ENCODE measurements around the gene CD81.

The CD81 gene

GRCh38 chr11:2375964-2376551 lies 1.1 kb upstream of the CD81 start:
- ATAC-seq = no peak
- TF ChIP-seq RARB (CRISPR knock-in tag; IDR thresholded peaks at IDR 0.05) (no peak), ZFP3 (CRISPR knock-in tag; IDR thresholded peaks at IDR 0.05) (no peak), ISL1 (CRISPR knock-in tag; IDR thresholded peaks at IDR 0.05) (no peak), CREB5 (CRISPR knock-in tag; IDR thresholded peaks at IDR 0.05; ENCODE audit: low read depth) (no peak), TSHZ2 (CRISPR knock-in tag; IDR thresholded peaks at IDR 0.05) (no peak), ZNF70 (CRISPR knock-in tag; IDR thresholded peaks at IDR 0.05) (no peak), TCF4 (CRISPR knock-in tag; IDR thresholded peaks at IDR 0.05; ENCODE audit: borderline replicate concordance) (no peak)

- ATAC-seq = peak; percentile 79
- TF ChIP-seq CSRNP3 (CRISPR knock-in tag; IDR thresholded peaks at IDR 0.05) (no peak), ISL1 (CRISPR knock-in tag; IDR thresholded peaks at IDR 0.05) (no peak), CSDC2 (CRISPR knock-in tag; IDR thresholded peaks at IDR 0.05) (no peak), ZFP30 (CRISPR knock-in tag; IDR thresholded peaks at IDR 0.05) (no peak), ZNF565 (CRISPR knock-in tag; conservative IDR thresholded peaks at IDR 0.05; ENCODE audit: low read depth) (no peak), GLIS3 (CRISPR knock-in tag; IDR thresholded peaks at IDR 0.05) (no peak), OSR1 (CRISPR knock-in tag; IDR thresholded peaks at IDR 0.05) (no peak), ZNF70 (CRISPR knock-in tag; IDR thresholded peaks at IDR 0.05) (no peak), ZNF8 (CRISPR knock-in tag; IDR thresholded peaks at IDR 0.05) (no peak), BACH2 (CRISPR knock-in tag; IDR thresholded peaks at IDR 0.05; ENCODE audit: borderline replicate concordance) (no peak), TSHZ2 (CRISPR knock-in tag; IDR thresholded peaks at IDR 0.05) (no peak), TOX (CRISPR knock-in tag; IDR thresholded peaks at IDR 0.05; ENCODE audit: borderline replicate concordance) (no peak), ZFP3 (CRISPR knock-in tag; IDR thresholded peaks at IDR 0.05) (no peak), TCF4 (CRISPR knock-in tag; IDR thresholded peaks at IDR 0.05; ENCODE audit: borderline replicate concordance) (no peak), POU6F1 (CRISPR knock-in tag; IDR thresholded peaks at IDR 0.05; ENCODE audit: borderline replicate concordance, low read depth) (no peak), RARB (CRISPR knock-in tag; IDR thresholded peaks at IDR 0.05) (no peak), SNAI2 (CRISPR knock-in tag; IDR thresholded peaks at IDR 0.05) (no peak), ESRRG (CRISPR knock-in tag; IDR thresholded peaks at IDR 0.05) (no peak), PPARA (CRISPR knock-in tag; IDR thresholded peaks at IDR 0.05; ENCODE audit: borderline replicate concordance) (no peak)
These were observed 667 bp downstream of the CD81 start for GRCh38 chr11:2377511-2378443.
